Measurements from ENCODE around the gene POLR3E. TPM values are rescaled to one million over a fixed set of nuclear protein-coding genes. Genes with fewer than 3 reads are reported as not detected.

POLR3E gene
- total RNA-seq = 100 to 1,000 TPM in 4 of 5 experiments, 10 to 100 TPM in 1; 60.1 to 232 (median 112) TPM
- 10 to 100 TPM; 11.8 to 19.2 TPM for polyA plus RNA-seq
- 191 reads per million, percentile 93 among the genes with 10 or more reads in this experiment for total RNA-seq

- Histone ChIP-seq H3K27ac (ENCODE audit: low read depth, low read length) (peak within 1 kb of the TSS; percentile 99), H3K4me1 (ENCODE audit: control insufficient read depth in 2 of 2, insufficient read depth in 2 of 2, low read length in 2 of 2) (peaks cover 14 to 18% of the 10 kb centered on the region in 2 donors), H3K4me3 (ENCODE audit: low read length) (peak within 1 kb of the TSS; percentile 66), H3K36me3 (ENCODE audit: control insufficient read depth in 2 of 3, insufficient read depth in 3 of 3, low read length in 3 of 3) (peaks cover 0 to 6% (median 0%) of the 10 kb centered on the region in 3 experiments), H3K9me3 (ENCODE audit: control insufficient read depth in 2 of 3, low read length in 3 of 3) (no peaks in the 10 kb centered on the region), H3K27me3 (ENCODE audit: control insufficient read depth in 2 of 2, insufficient read depth in 2 of 2, low read length in 2 of 2) (no peaks in the 10 kb centered on the region)
- H3K9me3 Mint-ChIP-seq = peaks cover 0 to 17% (median 0%) of the 10 kb centered on the region in 11 donors
- H3K36me3 Mint-ChIP-seq = peaks cover 0 to 17% (median 5%) of the 10 kb centered on the region in 5 donors
- intact Hi-C loops (cut with micrococcal nuclease) = loop anchor here (1.0 to 10.0 kb wide), 16 partner anchors 56 to 1555 kb away; partner anchors contain the start of genes EEF2K (in 2 of the 2), PDZD9 (in 2 of the 2), UQCRC2 (in 2 of the 2) and CDR2 (in 1 of the 2)
- CTCF ChIA-PET = interaction anchor here (0.5 to 3.5 kb wide), 12 partner anchors 79 to 297 kb away, joined by 3 to 21 read pairs (median 4); partner anchors contain the start of gene EEF2K
- H3K27ac Mint-ChIP-seq = peak within 1 kb of the TSS; percentile 95 to 100 (median 99)
- POLR2A ChIA-PET = interaction anchor here (0.6 to 7.9 kb wide), 15 partner anchors 9 to 299 kb away, joined by 3 to 167 read pairs (median 3); partner anchors contain the start of genes EEF2K and MOSMO
- H3K27me3 Mint-ChIP-seq = peaks cover 0 to 8% (median 0%) of the 10 kb centered on the region in 5 donors
- DNase-seq (peak; percentile 98 to 100 (median 100)), ATAC-seq (peak; percentile 94)
- H3K4me1 Mint-ChIP-seq = peaks cover 27 to 49% (median 48%) of the 10 kb centered on the region in 7 donors
- H3K4me3 Mint-ChIP-seq = peak within 1 kb of the TSS; percentile 90 to 98 (median 95)
Measured at GRCh38 chr16:22297114-22297870, at the start of gene POLR3E. Gene POLR3E, plus strand, starts transcription at chr16:22297409. Its CDS starts 5,560 bp downstream, at chr16:22302969.

- H3K27ac ChIP-seq (ENCODE audit: low read depth, low read length) = no peak overlapping the region
- no peak for DNase-seq
- Mint-ChIP-seq H3K36me3 (peaks cover 7 to 63% (median 28%) of the 10 kb centered on the region in 5 donors), H3K4me3 (no peak overlapping the region), H3K9me3 (peaks cover 0 to 4% (median 0%) of the 10 kb centered on the region in 11 donors), H3K27me3 (no peaks in the 10 kb centered on the region), H3K4me1 (peaks cover 0 to 10% (median 0%) of the 10 kb centered on the region in 7 donors), H3K27ac (no peak overlapping the region)
- H3K27me3 ChIP-seq (ENCODE audit: control insufficient read depth in 2 of 2, insufficient read depth in 2 of 2, low read length in 2 of 2) = no peaks in the 10 kb centered on the region
- peaks cover 0 to 5% (median 0%) of the 10 kb centered on the region in 3 experiments for H3K9me3 ChIP-seq (ENCODE audit: control insufficient read depth in 2 of 3, low read length in 3 of 3)
- intact Hi-C loops (cut with micrococcal nuclease) = no loop called here
- H3K4me1 ChIP-seq (ENCODE audit: control insufficient read depth in 2 of 2, insufficient read depth in 2 of 2, low read length in 2 of 2) = no peaks in the 10 kb centered on the region
- ChIA-PET CTCF (no interaction called here), POLR2A (no interaction called here)
- no peak overlapping the region for H3K4me3 ChIP-seq (ENCODE audit: low read length)
- no peak for ATAC-seq
- peaks cover 0 to 40% (median 4%) of the 10 kb centered on the region in 3 experiments for H3K36me3 ChIP-seq (ENCODE audit: control insufficient read depth in 2 of 3, insufficient read depth in 3 of 3, low read length in 3 of 3)
Measured at GRCh38 chr16:22250522-22250921, 46.7 kb upstream of the POLR3E start.

GRCh38 chr16:22252317-22252716 lies 44.9 kb upstream of the POLR3E start:
- ChIA-PET CTCF (no interaction called here), POLR2A (interaction anchor here (1.4 kb wide), 1 partner anchor 19 kb away, joined by 3 read pairs; no protein-coding TSS in a partner anchor)
- Mint-ChIP-seq H3K36me3 (peaks cover 11 to 67% (median 27%) of the 10 kb centered on the region in 5 donors), H3K27ac (peak overlapping the region in 1 of 9 donors; percentile 55), H3K9me3 (peaks cover 0 to 4% (median 0%) of the 10 kb centered on the region in 11 donors), H3K4me3 (no peak overlapping the region), H3K4me1 (peaks cover 0 to 10% (median 0%) of the 10 kb centered on the region in 7 donors), H3K27me3 (no peaks in the 10 kb centered on the region)
- intact Hi-C loops (cut with micrococcal nuclease) = no loop called here
- ATAC-seq (no peak), DNase-seq (no peak)
- H3K9me3 ChIP-seq (ENCODE audit: control insufficient read depth in 2 of 3, low read length in 3 of 3) = peaks cover 0 to 5% (median 0%) of the 10 kb centered on the region in 3 experiments
- no peak overlapping the region for H3K4me3 ChIP-seq (ENCODE audit: low read length)
- no peaks in the 10 kb centered on the region for H3K27me3 ChIP-seq (ENCODE audit: control insufficient read depth in 2 of 2, insufficient read depth in 2 of 2, low read length in 2 of 2)
- H3K27ac ChIP-seq (ENCODE audit: low read depth, low read length) = no peak overlapping the region
- H3K36me3 ChIP-seq (ENCODE audit: control insufficient read depth in 2 of 3, insufficient read depth in 3 of 3, low read length in 3 of 3) = peaks cover 0 to 44% (median 4%) of the 10 kb centered on the region in 3 experiments
- no peaks in the 10 kb centered on the region for H3K4me1 ChIP-seq (ENCODE audit: control insufficient read depth in 2 of 2, insufficient read depth in 2 of 2, low read length in 2 of 2)

GRCh38 chr16:22253272-22253671 lies 43.9 kb upstream of the POLR3E start:
- ChIA-PET CTCF (no interaction called here), POLR2A (no interaction called here)
- no peaks in the 10 kb centered on the region for H3K27me3 ChIP-seq (ENCODE audit: control insufficient read depth in 2 of 2, insufficient read depth in 2 of 2, low read length in 2 of 2)
- ATAC-seq (no peak), DNase-seq (no peak)
- Mint-ChIP-seq H3K27ac (no peak overlapping the region), H3K4me1 (peaks cover 0 to 8% (median 0%) of the 10 kb centered on the region in 7 donors), H3K27me3 (no peaks in the 10 kb centered on the region), H3K9me3 (peaks cover 0 to 4% (median 0%) of the 10 kb centered on the region in 11 donors), H3K36me3 (peaks cover 10 to 71% (median 25%) of the 10 kb centered on the region in 5 donors), H3K4me3 (peak overlapping the region in 1 of 10 donors; percentile 34)
- no peak overlapping the region for H3K27ac ChIP-seq (ENCODE audit: low read depth, low read length)
- peaks cover 0 to 50% (median 4%) of the 10 kb centered on the region in 3 experiments for H3K36me3 ChIP-seq (ENCODE audit: control insufficient read depth in 2 of 3, insufficient read depth in 3 of 3, low read length in 3 of 3)
- intact Hi-C loops (cut with micrococcal nuclease) = no loop called here
- H3K4me1 ChIP-seq (ENCODE audit: control insufficient read depth in 2 of 2, insufficient read depth in 2 of 2, low read length in 2 of 2) = no peaks in the 10 kb centered on the region
- H3K4me3 ChIP-seq (ENCODE audit: low read length) = no peak overlapping the region
- peaks cover 0 to 5% (median 0%) of the 10 kb centered on the region in 3 experiments for H3K9me3 ChIP-seq (ENCODE audit: control insufficient read depth in 2 of 3, low read length in 3 of 3)

- no peak for ATAC-seq
- Histone ChIP-seq H3K4me1 (ENCODE audit: control insufficient read depth in 2 of 2, insufficient read depth in 2 of 2, low read length in 2 of 2) (no peaks in the 10 kb centered on the region), H3K4me3 (ENCODE audit: low read length) (no peak overlapping the region), H3K36me3 (ENCODE audit: control insufficient read depth in 2 of 3, insufficient read depth in 3 of 3, low read length in 3 of 3) (peaks cover 0 to 65% (median 4%) of the 10 kb centered on the region in 3 experiments), H3K9me3 (ENCODE audit: control insufficient read depth in 2 of 3, low read length in 3 of 3) (peaks cover 0 to 5% (median 0%) of the 10 kb centered on the region in 3 experiments), H3K27me3 (ENCODE audit: control insufficient read depth in 2 of 2, insufficient read depth in 2 of 2, low read length in 2 of 2) (no peaks in the 10 kb centered on the region), H3K27ac (ENCODE audit: low read depth, low read length) (no peak overlapping the region)
- intact Hi-C loops (cut with micrococcal nuclease) = no loop called here
- DNase-seq = no peak
- H3K36me3 Mint-ChIP-seq = peaks cover 12 to 78% (median 36%) of the 10 kb centered on the region in 5 donors
- CTCF ChIA-PET = no interaction called here
- no peaks in the 10 kb centered on the region for H3K27me3 Mint-ChIP-seq
- no peak overlapping the region for H3K4me3 Mint-ChIP-seq
- peaks cover 0 to 4% (median 0%) of the 10 kb centered on the region in 11 donors for H3K9me3 Mint-ChIP-seq
- peak overlapping the region in 1 of 9 donors; percentile 62 for H3K27ac Mint-ChIP-seq
- H3K4me1 Mint-ChIP-seq = peaks cover 0 to 7% (median 0%) of the 10 kb centered on the region in 7 donors
- POLR2A ChIA-PET = interaction anchor here (0.7 kb wide), 1 partner anchor 250 kb away, joined by 5 read pairs; no protein-coding TSS in a partner anchor
Measured at GRCh38 chr16:22255335-22255734, 41.9 kb upstream of the POLR3E start.

GRCh38 chr16:22257440-22257839 lies 39.8 kb upstream of the POLR3E start:
- ChIA-PET POLR2A (interaction anchor here (0.6 kb wide), 2 partner anchors 60 to 120 kb away, joined by 3 to 6 read pairs; no protein-coding TSS in a partner anchor), CTCF (no interaction called here)
- ATAC-seq = no peak
- Histone ChIP-seq H3K27me3 (ENCODE audit: control insufficient read depth in 2 of 2, insufficient read depth in 2 of 2, low read length in 2 of 2) (no peaks in the 10 kb centered on the region), H3K36me3 (ENCODE audit: control insufficient read depth in 2 of 3, insufficient read depth in 3 of 3, low read length in 3 of 3) (peaks cover 0 to 62% (median 4%) of the 10 kb centered on the region in 3 experiments), H3K27ac (ENCODE audit: low read depth, low read length) (no peak overlapping the region), H3K9me3 (ENCODE audit: control insufficient read depth in 2 of 3, low read length in 3 of 3) (peaks cover 0 to 5% (median 0%) of the 10 kb centered on the region in 3 experiments), H3K4me3 (ENCODE audit: low read length) (no peak overlapping the region), H3K4me1 (ENCODE audit: control insufficient read depth in 2 of 2, insufficient read depth in 2 of 2, low read length in 2 of 2) (no peaks in the 10 kb centered on the region)
- intact Hi-C loops (cut with micrococcal nuclease) = no loop called here
- H3K27me3 Mint-ChIP-seq = no peaks in the 10 kb centered on the region
- H3K9me3 Mint-ChIP-seq = peaks cover 0 to 4% (median 0%) of the 10 kb centered on the region in 11 donors
- peaks cover 12 to 71% (median 37%) of the 10 kb centered on the region in 5 donors for H3K36me3 Mint-ChIP-seq
- no peak for DNase-seq
- no peak overlapping the region for H3K4me3 Mint-ChIP-seq
- no peak overlapping the region for H3K27ac Mint-ChIP-seq
- H3K4me1 Mint-ChIP-seq = peaks cover 0 to 9% (median 4%) of the 10 kb centered on the region in 7 donors

Measured in naive thymus-derived CD4-positive, alpha-beta T cell (primary cell).